Left renal cortex interstitium (tissue), 4 donors: ENCODE measurements around the gene FOXK1. TPM values are rescaled to one million over a fixed set of nuclear protein-coding genes. Genes with fewer than 3 reads are reported as not detected.
A peak's percentile ranks its signal among the peaks of the same experiment; 100 is the strongest.

Source experiments
- DNase-seq, 4 donors: peaks; one replicate each; pipeline ENCODE4 v3.0.0-alpha.2; 2013; ENCODE audit warnings: low read depth in 4 of 4, low spot score in 2 of 4, missing footprints in 1 of 4
- polyA plus RNA-seq, 4 donors: library from polyadenylated mRNA; unstranded; fragments of 120-200 nt; gene quantifications; one replicate each; pipeline ENCODE4 v1.2.1, GENCODE V29; 2013; ENCODE audit not compliant: insufficient read length in 4 of 4

The FOXK1 gene
- polyA plus RNA-seq, 4 donors, result 11.5 to 23.0 (median 16.6) TPM

DNA sequence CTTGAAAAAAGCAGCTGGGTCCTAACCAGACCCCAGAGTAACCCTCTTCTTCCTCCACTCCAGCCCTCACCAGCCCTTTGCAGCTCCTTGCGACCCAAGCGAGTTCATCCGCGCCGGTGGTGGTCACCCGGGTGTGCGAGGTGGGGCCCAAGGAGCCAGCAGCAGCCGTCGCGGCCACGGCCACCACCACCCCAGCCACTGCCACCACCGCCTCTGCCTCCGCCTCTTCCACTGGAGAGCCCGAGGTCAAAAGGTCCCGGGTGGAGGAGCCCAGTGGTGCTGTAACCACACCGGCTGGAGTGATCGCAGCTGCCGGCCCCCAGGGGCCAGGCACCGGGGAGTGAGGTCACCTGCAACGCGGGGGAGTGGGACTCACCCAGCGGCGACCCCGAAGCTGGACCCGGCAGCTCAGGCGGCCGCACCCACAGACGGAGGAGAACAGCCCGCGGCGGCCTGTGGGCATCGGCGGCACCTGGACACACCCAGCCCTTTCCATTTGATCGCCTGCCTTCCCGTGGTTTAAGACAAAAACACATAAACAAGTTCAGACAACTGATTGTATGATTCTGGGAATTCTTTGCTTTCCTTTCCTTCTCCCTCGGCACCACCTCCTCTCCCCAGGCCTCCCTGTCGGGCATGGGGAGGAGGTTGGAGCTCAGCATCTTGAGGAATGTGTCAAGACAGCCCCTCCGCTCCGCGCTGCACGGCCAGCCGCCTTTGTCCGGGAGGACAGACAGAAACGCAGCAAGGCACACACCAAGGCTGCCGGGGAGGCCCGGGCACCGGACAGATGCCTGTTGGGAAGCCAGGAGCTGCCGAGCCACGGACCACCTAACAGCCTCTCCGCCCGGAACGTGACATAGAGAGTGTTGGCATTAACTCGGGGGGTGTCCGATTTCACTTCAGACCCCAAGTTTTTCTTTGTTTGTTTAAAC lies 80.3 kb downstream of the FOXK1 start:
- DNase-seq, result no peak

DNA sequence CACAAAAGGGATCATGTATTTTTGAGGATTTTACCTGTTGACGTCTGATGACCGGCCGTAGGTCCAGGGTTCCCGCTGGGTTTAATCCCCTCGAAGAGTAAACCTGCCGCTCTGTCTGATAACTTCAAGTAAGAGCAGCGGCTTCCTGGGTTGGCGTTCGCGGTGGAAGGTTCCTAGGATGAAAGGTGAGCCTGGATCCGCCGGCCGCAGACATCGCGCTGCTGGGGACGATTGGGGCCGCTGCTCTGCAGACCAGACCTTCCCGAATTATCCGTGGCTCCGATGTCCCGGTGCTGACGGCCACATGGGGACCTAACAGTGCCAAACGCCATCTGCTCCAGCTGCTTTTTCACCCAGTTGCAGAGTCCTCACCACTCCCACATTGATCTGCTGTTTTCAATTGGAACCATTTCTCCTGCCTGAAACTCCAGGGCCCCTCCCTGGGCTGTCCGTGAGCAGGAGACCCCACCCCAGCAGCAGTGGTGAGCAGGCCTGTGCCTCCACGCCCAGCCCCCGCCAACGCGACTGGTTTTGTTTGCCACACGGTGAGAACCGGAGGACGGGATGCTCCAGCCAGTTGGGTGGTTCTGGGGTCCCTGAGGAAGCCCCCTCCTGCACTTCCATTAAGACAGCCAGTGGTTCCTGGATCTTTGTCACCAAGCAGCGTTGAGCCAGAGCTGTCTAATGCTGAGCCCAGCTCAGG lies 81.1 kb downstream of the FOXK1 start:
- DNase-seq, result no peak

DNA sequence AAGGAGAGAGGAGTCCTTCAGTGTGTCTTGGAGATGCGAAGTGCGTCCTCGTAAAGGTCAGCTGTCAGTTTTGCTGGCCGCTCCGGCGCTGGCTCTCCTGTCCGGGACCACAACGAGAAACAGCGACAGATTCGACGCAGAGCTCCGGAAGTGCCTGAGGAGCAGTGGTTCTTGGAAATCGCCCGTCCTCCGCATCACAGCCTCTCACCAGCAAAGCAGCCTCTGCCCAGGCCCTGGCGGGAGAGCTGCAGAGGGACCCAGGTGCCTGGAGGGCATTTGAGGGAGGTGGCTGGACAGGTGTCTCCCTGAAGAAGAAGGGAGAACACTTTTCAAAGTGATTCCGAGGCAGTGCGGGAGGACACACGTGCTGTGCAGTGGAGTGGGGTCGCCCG lies 81.7 kb downstream of the FOXK1 start:
- no peak for DNase-seq

DNA sequence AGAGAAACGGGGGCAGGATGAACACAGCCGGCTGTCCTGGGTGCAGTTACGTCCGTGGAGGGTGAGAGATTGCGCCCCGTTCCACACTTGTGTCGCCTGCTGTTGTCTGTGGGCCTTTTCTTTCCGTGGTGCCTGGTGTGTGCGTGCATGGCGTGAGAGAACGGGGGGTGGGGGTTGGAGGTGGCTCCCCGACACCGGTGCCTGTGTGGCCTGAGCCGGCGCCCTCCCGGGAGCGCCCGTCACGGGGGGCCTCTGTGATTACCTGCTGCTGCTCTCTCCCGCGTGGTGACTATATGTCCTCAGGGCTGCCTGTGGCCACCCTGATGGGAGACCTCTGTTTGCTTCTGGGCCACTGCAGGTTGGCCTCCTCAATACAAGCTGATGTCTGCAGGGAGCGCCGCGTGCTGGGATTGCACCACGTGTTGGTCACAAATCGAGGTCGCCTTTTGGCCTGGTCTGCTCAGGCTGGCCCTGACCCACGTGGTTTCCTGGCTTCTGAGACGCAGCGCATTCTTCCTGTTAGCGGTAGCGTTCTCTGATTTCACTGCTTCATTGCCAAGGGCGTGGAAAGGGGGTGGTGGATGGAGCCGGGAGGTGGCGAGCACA lies 82.4 kb downstream of the FOXK1 start:
- DNase-seq, result no peak

DNA sequence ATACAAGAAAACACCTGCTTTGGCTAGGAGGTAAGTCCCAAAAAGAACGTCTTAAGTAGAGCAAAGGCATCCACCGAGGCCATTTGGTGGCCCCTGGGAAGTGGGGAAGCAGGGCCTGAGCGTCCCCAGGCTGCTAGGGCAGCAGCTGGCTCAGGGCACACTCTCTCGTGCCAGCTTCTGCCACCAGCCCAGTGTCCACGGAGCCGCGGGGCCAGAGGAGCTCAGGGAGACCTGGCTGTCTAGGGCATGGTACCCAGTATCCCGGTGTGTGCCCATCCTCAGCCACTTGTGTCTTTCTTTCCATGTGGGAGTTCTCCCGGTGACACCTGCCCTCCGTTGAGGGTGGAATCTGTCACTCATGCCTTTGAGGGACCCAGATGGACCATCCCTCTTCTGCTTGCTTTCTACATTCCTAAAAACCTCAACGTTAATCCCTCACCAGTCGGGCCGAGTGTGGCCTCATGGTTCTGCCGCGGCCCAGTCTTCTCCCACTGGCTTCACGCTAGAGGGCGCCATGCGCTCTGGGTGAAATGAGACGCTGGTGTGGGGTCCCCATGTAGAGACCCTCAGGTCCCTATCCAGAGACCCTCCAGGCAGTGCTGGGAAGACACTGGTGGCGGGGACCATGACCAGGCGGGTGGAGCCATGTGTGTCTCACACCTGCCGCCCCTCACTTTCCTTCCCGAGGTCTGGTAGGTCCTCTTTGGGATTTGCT lies 83.8 kb downstream of the FOXK1 start:
- DNase-seq, result no peak

DNA sequence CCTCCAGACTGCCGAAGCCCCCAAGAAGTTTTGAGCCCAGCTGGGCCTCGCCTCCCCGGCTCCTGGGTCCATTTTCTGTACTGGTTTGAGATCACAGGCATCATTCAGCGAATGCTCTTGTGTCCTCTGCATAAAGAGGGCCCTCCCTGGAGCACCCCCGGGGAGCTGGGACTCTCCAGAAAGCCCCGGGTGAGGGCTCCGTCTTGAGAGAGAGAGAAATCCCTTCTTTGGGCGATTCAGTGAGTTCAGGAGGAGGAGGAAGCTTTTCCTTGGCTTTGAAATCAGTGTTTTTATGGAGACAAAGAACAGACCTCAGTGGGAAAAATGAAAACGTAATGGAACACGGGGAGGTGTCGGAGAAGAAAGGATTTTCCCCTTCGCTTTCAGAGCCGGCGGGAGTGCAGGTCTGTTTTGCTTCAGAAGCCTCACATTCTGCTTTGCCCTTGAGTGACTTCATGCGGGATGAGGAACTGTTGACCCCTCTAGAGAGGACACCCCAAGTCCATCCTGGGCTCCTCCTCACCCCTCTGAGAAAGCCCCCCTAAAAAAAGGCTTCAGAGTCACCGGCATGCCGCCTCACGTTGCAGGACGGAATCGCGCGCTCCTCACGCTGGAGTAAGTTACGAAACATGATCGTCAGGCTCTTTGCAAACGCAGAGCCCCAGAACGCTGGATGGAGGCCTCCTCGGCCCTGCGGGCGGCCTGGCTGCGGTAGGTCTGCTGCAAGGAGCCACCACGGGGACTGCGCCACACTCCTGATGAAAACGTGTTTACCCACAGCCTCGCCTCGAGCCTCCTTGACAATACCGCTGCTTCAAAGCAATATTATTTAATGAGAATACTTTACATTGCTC lies 84.8 kb downstream of the FOXK1 start:
- no peak for DNase-seq

DNA sequence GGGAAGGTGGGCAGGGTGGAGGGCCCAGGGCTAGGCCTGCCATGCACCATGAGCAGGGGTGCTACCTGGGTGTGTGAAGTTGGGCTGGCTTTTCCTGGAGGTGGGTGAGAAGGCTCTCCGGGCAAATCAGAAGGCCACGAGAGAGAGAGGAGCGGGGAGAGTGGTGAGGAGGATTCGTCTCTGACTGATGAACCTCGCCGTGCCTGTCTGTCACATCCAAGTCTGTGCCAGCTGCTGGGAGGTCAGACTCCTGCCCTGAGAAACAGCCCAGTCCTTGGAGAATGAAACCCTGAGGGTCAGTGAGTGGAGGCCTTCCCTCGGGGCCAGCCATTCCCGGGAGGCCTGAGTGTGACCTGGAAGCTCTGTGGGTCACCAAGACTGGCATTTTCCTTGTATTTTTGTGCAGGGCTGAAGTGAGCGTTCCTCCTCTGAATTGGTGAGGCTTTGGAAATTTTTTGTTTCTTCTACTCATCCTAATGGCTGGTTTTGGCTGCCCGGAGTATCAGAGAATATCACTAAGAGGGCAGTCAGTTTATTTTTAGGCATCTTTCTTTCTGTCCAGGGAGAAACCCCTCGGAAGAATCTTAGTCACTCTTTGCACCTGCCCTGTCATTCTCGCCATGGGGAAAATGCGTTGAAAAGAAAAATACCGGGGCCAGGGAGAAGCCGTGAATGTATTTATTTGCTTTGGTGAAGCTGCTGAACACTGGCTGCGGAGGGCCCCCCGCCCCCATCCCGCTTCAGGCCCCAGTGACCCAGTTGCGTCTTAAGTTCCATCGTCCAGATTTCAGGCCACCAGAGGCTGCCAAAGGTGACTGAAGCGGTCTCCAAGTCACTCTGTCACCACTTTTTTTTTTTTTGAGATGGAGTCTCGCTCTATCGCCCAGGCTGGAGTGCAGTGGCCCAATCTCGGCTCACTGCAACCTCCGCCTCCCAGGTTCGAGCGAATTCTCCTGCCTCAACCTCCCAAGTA lies 86.8 kb downstream of the FOXK1 start:
- DNase-seq, result no peak

DNA sequence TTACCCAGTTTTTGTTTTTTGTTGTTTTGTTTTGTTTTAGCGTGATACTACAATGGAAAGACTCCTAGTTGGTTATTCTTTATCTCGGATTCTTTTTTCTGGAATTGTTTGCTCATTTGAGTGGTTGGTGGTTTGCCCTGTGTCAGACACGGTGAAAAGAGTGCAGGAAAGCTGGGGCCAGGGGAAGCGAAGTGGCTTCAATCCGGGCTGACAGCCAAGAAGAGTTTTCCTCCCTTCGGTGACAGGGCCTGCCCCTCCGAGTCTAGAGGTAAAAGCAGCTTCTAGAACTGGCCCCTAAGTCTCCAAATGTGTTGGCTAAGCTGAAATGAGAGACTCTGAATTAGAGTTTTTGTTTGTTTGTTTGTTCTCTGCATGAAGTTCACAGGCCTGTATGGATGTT lies 87.7 kb downstream of the FOXK1 start:
- no peak for DNase-seq

DNA sequence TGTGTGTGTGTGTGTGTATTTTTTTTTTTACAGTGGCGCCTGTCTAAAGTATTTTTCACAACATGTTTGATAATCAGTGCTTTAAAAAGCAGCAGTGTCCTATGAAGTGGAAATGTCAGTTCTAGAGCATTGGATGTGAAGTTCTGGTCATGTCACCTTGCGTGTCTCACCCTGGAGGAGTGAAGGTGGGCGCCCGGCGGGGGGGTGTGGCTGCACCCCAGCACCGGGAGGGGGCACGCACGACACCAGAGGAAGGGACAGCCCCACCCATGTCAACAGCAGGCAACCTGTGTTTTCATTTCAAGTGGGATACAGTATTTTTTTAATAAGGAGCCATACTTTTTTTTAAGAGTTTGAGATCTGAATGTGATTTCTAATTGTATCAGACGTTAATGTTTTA lies 88.8 kb downstream of the FOXK1 start:
- DNase-seq, result no peak

DNA sequence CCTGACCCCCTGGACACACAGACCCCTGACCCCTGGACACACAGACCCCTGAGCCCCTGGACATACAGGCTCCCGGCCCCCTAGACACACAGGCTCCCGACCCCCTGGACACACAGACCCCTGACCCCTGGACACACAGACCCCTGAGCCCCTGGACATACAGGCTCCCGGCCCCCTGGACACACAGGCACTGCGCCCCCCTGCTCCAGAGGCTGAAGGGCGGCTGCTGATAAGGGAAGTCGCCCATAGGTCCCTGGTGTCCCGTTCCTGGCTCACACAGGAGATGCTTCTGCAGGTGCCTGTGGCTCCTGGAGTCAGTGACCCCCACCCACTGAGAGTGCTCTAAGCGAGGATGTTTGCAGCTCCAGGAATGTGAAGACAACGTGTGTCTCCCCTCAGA lies 89.6 kb downstream of the FOXK1 start:
- no peak for DNase-seq

DNA sequence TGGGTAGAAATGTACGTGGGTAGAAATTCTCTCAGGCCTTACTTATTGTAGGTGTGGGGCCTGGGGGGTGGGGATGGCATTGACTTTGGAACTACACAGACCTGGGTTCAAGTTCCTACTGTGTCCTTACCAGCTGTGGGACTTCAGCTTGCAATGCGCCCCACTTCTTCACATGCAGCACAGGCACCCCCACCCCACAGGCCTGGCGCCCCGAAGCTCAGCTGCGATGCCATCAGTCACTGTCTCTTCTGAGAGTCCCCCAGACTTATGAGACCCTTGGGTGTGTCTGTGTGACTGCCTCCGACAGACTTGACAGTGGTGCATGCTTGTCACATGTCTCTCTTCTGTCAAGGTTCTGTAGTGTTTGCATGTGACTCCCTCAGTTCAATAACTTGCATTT lies 90.2 kb downstream of the FOXK1 start:
- no peak for DNase-seq

DNA sequence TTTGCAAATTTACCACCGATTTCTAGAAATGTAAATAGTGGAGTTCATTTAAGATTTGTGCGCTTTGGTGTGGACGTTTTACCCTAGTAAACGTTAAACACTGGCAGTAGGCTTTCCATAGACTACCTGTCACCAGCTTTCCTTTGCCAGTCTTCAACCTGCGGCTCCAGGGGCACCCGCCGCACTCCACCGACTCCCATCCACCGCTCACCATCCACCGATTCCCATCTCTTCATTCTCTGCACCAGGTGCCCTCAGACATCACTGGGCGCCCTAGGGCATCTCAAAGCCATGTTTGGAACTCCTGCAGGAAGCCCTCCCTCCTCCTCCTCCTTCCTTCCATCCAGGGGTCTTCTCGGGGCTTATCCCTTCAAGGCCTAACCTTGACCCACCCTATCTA lies 91.9 kb downstream of the FOXK1 start:
- no peak for DNase-seq

DNA sequence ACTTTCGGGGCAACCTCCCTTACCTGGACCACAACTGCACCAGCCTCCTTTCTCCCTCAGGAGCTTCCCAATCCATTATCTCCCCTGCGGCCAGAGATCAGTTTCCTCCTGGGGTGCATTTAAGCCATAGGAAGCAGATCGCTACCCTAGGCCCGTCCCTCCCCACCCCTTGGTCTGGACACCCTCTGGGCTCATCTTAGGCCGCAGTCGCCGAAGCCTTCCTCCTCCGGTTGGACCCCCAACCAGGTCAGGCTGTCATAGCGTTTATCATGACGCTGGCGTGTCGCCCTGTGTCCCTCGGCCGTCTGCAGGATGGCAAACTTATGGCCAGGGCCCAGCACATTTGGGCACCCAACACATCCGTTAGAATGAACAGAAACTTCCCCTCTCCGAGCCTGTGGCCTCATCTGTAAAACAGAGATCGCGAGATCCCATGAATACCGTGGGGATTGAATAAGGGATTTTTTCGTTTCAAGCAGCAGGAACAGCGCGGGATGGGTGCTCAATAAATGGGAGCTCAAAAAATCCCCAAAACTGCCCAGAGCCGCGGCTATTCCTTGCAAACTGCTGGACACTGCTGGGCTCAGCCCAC lies 92.7 kb downstream of the FOXK1 start:
- peak in 1 of 4 donors; percentile 72 for DNase-seq

DNA sequence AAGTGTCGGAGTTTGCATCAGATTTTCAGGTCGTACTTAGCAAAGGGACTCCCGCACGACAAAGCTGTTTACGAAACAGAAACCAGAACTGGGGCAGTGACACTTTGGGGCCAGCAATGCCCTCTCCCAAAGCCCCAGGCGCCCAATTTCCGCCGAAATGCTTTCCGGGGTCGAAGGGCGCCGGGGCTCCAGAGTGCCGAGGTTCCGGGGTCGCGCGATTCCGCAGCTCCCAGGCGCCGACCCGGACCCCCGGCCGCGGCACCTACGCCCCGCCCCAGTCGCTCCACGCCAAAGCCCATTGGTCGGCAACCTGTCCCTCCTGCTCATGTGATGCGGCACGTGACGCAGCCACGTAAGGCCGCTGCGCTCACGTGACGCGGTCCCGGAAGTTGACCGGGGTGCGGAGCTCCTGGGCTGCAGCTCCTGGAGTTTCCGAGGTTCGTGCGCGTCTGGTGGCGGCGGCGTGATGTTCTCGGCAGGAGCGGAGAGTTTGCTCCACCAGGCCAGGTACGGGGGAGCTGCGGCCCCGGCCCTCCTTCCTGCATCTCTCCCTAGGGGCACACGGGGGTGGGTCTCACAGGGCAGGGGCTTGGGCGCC lies 93.3 kb downstream of the FOXK1 start, which contains the start of gene AP5Z1:
Gene AP5Z1 (plus strand): TSS at position 374 of the 598 bp plus-strand sequence. CDS start 93 bp downstream, at position 467.
- DNase-seq, result peak; percentile 83 to 92 (median 88)

DNA sequence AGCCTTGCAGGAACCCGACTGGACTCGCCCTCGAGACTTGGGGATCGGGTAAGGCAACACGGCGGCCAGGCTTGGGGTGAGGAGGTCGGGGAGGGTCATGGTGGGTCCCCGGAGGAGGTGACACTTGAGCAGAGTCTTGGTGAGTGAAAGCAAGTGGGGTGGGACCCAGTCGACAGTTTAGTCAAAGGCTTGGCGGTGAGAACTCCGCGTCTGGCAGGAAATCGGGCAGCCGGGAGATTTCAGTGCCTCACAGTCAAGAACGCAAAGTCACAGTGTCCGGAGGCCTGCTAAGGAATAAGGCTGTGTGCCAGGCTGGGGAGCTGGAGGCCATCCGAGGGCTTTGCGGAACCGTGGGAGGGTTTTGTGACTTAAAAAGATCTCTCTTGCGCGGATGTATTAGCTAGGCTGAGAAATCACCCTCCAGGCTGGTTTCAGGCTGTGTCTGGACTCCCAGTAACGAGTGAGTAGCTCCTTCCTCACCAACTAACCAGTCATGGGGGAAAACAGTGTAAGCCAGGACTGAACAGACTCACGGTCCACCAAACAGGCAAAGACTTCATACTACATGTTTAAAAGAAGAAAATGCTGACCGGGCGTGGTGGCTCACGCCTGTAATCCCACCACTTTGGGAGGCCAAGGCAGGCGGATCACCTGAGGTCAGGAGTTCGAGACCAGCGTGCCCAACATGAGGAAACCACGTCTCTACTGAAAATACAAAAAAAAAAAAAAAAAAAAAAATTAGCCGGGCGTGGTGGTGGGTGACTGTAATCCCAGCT lies 93.9 kb downstream of the FOXK1 start:
- no peak for DNase-seq

DNA sequence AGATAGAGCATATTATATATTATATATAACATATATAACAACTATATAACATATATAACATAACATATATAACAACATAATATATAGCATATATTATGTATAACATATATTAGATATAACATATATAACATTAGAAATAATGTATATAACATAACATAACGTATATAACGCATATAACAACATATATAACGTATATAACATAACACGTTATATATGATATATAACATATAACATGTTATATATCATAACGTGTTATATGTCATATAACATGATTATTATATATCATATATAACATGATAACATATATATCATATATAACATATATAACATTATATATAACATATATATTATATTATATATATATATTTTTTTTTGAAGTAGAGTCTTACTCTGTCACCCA lies 97.0 kb downstream of the FOXK1 start:
- DNase-seq, result no peak
